GM21515 (cell line): ENCODE data around the gene LSR.
"Not testable (repeated sequence)": the region's sequence is repeated elsewhere in the genome, so short reads cannot be mapped to it uniquely, and the experiment has no call there.

Experiments used
- ATAC-seq: cut with Tn5 transposase; IDR thresholded peaks from one replicate; pipeline ENCODE4 v1.9.1; 2021; ENCODE audit not compliant: unreplicated experiment

Gene LSR

DNA sequence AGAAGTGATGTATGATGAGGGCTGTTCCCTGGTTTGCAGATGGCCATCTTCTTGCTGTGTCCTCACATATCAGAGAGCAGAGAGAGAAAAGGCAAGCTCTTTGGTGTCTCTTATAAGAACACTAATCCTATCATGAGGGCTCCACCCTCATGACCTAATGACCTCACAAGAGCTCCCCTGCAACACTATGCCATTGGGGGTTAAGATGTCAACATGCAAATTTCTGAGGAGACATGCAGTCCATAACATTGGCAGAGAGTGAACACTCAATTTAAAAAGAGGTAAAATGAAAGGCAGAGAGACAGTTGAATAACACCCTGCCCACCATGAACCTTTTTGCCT lies 31.2 kb upstream of the LSR start:
- no peak for ATAC-seq

DNA sequence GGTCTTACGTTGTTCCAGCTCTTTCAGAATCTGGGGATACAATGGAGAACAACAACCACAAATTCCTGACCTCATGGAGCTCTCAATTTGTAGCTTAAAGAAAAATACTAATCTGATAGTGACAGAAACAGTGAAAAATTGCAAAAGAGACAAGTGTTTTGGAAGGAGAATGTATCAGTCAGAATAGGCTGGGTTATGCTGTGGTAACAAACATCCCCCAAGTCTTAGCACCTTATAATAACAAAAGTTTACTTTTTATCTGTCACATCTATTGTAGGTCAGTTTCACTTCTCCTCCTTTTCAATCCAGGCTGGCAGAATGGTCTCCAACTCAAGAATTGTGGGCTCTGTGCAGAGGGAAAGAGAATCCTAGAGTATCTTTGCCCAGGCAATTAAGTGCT lies 29.8 kb upstream of the LSR start:
- ATAC-seq = no peak

- no peak for ATAC-seq
These were observed 28.4 kb upstream of the LSR start for GRCh38 chr19:35220315-35220921.

- ATAC-seq = not testable (repeated sequence)
These were observed 27.7 kb upstream of the LSR start for GRCh38 chr19:35220973-35221590.

- no peak for ATAC-seq
These were observed 26.3 kb upstream of the LSR start for GRCh38 chr19:35222373-35223015.

DNA sequence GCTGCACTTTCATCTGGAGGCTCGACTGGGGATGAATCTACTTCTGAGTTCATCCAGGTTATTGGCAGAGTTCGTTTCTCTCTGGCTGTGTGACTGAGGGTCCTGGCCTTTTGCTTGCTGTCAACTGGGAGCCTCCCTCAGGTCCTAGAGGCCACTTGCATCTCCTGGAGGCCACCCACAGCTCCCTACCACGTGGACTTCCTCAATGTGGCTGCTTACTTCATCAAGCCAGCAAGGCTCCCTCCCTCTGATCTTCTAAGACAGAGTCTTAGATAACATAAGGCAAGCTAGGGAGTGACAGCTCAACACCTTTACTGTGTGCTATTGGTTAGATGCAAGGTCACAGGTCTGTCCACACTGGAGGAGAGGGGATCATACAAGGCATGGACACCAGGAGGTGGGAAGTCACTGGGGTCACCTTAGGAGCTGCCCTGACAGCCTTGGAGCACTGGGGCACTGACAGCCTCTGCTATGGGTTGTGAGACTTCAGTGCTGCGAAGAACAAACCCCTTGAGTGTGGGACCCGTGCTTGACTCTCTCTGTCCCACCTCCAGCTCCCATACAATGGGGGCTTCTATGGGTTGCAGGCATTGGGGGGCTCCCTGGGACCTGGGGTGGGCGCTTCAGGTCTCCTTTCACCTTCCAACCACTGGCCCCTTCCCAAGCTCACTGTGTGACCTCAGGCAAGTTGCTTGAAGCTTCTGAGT lies 25.6 kb upstream of the LSR start:
- no peak for ATAC-seq

- no peak for ATAC-seq
These were observed 24.8 kb upstream of the LSR start for GRCh38 chr19:35223862-35224505.

GRCh38 chr19:35224681-35225571 lies 23.9 kb upstream of the LSR start:
- ATAC-seq = no peak

DNA sequence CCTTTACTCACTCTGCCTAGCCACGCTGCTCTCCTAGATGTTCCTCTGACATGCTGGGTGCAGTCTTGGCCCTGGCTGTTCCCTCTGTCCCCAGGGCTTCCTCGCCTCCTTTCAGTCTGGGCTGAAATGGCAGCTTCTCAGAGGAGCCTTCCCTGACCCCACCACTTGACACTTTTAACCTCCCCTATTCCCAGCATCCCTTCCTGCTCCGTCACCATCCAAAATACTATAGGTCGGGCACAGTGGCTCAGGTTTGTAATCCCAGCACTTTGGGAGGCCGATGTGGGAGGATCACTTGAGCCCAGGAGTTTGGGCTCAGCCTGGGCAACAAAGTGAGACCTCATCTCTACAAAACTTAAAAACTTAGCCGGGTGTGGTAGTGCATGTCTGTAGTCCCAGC lies 22.9 kb upstream of the LSR start:
- no peak for ATAC-seq

- ATAC-seq = no peak
These were observed 22.1 kb upstream of the LSR start for GRCh38 chr19:35226748-35227147.

DNA sequence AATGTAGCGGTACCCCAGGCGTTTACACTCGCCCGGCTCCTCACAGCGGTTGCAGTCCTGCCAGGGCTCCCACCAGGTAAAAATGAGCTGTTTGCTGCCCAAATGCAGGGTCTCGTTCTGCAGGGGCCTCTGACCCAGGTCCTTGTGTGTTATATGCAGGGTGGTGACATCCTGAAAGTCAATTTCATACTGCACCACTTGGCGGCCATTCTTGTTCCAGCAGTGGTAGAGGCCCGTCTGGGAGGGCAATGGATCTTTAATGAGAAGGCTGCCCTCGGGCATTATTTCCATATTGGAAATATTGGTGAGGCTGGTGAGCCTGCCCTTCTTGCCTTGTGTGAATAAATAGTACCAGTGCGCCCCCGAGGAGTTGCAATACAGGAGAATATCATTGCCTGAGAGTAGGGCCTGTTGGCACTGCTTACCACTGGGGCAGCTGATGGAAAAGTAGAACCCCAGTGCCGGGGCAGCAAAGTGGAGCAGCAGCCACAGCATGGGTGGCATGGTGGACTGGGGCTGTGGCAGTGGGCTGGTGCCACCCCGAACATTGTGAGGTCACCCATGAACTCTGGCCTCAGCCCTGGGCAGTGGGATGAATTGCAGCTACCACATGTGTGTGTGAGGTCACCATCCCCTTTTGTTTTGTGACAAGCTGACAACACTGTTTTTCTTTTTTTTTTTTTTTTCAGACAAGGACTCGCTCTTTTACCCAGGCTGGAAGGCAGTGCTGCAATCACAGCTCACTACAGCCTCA lies 20.4 kb upstream of the LSR start, which contains the start of gene FAM187B:
FAM187B (minus strand) TSS at position 563 of the 754 bp plus-strand sequence; CDS start at position 504, 59 bp downstream.
- ATAC-seq = no peak

DNA sequence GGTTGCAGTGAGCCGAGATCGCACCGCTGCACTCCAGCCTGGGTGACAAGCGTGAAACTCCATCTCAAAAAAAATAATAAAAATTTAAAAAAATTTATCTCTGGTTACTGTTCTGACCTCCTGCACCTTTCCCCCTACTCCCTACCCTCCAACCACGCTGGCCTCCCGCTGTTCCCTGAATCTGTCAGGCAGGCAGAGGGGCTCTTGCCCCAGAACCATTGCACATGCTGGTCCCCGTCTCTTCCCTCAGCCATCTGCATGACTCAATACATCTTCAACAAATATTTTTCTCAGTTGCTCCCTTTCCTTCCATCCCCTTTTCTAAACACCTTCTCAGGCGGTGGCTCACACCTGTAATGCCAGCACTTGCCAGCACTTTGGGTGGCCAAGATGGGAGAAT lies 19.2 kb upstream of the LSR start:
- ATAC-seq = no peak

- ATAC-seq = no peak
These were observed 16.7 kb upstream of the LSR start for GRCh38 chr19:35231956-35232645.

DNA sequence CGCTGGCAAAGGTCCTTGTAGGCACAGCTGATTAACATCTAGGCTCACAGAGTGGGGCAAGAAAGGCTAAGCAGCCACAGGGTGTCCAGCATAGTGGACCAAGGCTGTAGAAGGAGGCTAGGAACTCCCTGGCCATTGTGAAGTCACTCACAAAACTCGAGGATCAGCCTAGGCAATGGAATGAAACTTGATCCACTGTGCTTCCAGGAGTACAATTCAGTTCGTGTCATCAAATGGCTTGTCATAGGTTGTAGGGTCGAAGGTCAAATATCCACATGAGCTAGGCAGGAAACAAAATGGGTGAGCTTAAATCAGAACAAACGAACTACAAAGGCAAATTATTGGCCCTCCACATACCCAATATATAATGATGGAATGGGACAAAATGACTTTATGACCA lies 15.9 kb upstream of the LSR start:
- no peak for ATAC-seq

- no peak for ATAC-seq
These were observed 12.0 kb upstream of the LSR start for GRCh38 chr19:35236638-35237400.

- ATAC-seq = not testable (repeated sequence)
These were observed 9.2 kb upstream of the LSR start for GRCh38 chr19:35239597-35239996.

GRCh38 chr19:35240327-35240726 lies 8.5 kb upstream of the LSR start:
- ATAC-seq = no peak

GRCh38 chr19:35241417-35241816 lies 7.4 kb upstream of the LSR start:
- ATAC-seq = no peak
